Stimulated activated CD8-positive, alpha-beta memory T cell treated with anti-CD3 and anti-CD28 coated beads, Interleukin-2, amount 100 ng/mL, for 1 hour (primary cell): ENCODE measurements around the gene CLEC16A.
"Not testable (repeated sequence)": the region's sequence is repeated elsewhere in the genome, so short reads cannot be mapped to it uniquely, and the experiment has no call there.

Source experiments
- DNase-seq, 2 donors: peaks; one replicate each; pipeline ENCODE4 v3.0.0-alpha.2; 2020; ENCODE audit warnings: low read depth in 2 of 2

Gene CLEC16A

DNA sequence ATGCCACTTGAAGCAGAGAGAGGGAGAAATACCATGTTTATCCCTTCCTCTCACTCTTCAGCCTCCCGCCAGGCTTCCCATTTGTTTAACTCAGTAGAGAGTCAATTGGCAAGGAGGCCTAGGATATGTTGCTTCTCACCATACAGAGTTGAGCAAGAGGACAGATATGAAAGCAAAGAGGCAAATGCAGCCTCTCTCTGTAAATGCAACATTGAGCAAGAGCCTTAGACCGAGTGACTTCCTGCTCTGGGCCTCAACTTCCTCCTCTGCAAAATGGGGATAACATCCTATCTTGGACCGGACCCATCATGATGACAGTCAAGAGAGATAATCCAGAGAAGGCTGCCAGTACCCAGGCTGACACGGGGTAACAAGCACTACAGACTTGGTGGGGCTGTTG lies 274.8 kb downstream of the CLEC16A start:
- no peak for DNase-seq

DNA sequence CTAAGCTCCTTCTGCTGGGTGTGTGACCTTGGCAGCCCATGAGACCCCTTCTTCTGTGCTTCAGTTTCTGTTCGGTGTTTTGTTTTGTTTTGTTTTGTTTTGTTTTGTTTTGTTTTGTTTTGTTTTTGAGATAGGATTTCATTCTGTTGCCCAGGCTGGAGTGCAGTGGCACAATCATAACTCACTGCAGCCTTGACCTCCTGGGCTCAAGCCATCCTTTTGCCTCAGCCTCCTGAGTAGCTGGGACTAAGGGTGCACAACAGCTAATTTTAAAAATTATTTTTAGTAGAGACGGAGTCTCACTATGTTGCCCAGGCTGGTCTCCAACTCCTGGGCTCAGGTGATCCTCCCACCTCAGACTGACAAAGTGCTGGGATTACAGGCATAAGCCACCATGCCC lies 276.1 kb downstream of the CLEC16A start:
- DNase-seq: not testable (repeated sequence)

DNA sequence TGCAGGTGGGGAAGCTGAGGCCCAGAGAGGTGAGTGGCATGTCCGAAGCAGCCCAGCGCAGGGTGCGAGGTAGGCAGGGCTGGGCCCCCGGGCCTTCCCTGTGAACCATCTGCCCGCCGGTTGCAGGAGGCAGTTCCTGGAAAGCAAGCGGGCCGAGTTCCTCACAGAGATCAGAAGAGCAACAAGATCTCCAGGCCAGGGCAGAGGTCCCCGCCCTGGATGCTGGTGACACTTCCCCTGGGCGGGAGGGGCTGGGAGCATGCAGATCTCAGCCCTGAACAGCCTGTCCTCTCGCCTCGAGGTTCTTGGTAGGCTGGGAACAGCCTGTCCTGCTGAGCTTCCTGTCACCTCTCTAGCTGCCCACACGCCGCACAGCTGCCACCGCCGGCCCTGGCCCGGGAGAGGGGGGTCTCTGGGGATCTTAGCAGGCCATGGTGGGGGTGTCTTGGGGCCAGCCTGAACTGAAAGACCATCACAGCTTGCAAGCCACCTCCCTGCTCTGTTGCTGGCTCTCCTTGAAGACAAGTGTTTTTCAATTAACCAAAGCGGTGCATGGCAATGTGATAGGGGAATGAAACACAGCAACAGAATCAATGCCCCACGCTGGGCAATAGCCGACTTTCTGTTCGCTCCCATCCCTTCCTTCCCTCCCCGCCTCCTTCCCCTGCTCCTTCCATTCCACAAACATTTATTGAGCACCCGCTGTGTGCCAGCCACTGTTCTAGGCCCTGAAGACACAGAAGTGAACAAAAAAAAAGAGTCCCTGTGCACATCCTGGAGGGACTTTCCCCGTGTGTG lies 279.9 kb downstream of the CLEC16A start:
- peak; percentile 11 to 26 for DNase-seq

- DNase-seq: peak; percentile 49 to 52
Measured at GRCh38 chr16:11224894-11225676, 280.7 kb downstream of the CLEC16A start.

DNA sequence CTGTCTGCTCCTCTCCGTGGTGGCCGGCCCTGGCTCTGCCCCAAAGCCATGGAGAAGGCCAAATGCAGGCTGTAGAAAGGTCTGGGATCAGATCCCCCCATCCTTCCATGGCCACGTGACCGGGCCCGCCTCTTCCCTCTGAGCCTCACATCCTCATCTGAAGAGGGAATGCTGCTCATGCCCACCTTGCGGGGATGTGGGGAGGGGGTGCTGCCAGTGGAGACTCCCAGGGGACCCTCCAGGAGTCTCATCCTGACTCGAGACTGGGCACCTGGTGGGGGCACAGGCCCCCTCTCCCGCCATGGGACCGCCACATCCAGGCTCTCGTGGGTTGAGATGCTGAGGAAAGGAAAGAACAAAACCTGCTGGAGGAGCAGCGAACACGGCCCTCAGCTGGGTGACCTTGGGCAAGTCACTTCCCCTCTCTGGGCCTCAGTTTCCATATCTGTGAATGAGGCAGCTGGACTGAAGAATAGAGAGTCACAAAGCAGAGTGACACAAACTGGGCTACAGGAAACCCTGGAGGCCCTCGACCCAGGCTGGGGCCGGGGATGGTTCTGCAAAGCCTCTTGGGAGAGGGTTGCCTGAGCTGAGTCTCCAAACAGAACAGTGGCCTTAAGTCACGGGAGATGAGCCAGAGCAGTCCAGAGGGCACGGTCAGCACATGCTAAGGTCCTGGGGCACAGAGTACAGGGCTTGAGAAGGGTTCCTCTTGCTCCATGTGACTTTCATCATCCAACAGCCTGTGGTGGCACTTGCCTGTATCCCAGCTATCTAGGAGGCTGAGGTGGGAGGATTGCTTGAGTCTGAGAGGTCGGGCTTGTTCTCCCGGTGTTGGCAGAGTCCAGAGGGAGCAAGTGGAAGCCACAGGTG lies 281.5 kb downstream of the CLEC16A start:
- no peak for DNase-seq

GRCh38 chr16:11229432-11229831 lies 285.1 kb downstream of the CLEC16A start:
- DNase-seq: no peak

- no peak for DNase-seq
Measured at GRCh38 chr16:11229906-11230305, 285.5 kb downstream of the CLEC16A start.

GRCh38 chr16:11231367-11231970 lies 287.1 kb downstream of the CLEC16A start:
- DNase-seq: no peak
